ENCODE measurements around the gene TRIOBP.

Gene TRIOBP

DNA sequence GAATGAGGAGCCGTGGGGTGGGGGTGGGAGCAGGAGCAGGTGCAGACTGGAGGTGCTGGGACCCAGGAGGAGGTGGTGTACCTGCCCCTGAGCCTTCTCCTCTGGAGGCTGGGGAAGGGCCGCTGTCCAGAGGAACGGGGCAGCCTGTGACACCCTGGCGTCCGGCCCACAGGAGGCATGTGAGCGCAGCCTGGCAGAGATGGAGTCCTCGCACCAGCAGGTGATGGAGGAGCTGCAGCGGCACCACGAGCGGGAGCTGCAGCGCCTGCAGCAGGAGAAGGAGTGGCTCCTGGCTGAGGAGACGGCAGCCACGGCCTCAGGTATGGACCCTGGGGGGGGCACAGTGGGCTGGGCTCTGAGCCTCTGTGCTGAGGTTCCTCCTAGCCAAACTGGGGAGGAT is 68.7 kb downstream of the TRIOBP start:
- H3K4me3 Mint-ChIP-seq: no peak overlapping the region
- no peaks in the 10 kb centered on the region for H3K27me3 Mint-ChIP-seq (ENCODE audit: low read depth, poor library complexity)
- no peaks in the 10 kb centered on the region for H3K9me3 Mint-ChIP-seq
- TF ChIP-seq, protein P1, sequence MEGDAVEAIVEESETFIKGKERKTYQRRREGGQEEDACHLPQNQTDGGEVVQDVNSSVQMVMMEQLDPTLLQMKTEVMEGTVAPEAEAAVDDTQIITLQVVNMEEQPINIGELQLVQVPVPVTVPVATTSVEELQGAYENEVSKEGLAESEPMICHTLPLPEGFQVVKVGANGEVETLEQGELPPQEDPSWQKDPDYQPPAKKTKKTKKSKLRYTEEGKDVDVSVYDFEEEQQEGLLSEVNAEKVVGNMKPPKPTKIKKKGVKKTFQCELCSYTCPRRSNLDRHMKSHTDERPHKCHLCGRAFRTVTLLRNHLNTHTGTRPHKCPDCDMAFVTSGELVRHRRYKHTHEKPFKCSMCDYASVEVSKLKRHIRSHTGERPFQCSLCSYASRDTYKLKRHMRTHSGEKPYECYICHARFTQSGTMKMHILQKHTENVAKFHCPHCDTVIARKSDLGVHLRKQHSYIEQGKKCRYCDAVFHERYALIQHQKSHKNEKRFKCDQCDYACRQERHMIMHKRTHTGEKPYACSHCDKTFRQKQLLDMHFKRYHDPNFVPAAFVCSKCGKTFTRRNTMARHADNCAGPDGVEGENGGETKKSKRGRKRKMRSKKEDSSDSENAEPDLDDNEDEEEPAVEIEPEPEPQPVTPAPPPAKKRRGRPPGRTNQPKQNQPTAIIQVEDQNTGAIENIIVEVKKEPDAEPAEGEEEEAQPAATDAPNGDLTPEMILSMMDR (IDR thresholded peaks at IDR 0.05): no peak
- peaks cover 8% of the 10 kb centered on the region for H3K4me1 Mint-ChIP-seq
- DNase-seq: no peak
- H3K27ac Mint-ChIP-seq: no peak overlapping the region
- peaks cover 32% of the 10 kb centered on the region for H3K36me3 Mint-ChIP-seq (ENCODE audit: low read depth)

DNA sequence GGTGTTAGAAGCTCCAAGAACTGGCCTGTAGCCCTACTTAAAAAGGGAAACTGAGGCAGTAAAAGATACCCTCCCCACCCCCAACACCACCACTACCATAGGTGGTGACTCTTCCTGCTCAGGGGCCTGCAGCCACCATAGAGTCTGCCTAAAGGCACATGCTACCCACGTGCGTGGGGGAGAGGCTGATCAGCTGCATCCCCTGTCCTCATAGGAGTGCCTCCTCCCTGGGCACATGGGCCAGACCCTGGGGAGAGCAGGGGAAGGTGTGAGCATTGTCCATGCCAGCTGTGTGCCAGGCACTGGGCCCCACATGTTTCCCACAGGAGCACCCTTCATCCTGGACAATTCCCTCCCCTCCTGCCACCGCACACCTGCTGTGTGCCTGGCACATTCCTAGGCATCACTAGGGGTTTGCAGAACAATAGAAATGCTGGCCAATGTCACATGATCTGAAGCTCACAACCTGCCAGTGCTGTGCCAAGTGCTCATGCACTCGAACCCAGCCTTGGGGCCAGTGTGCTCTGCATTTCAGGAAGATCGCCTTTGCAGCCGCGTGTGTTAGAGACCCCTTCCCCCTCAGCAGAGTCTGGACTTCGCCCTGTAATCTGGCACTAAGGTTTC is 69.2 kb downstream of the TRIOBP start:
- Mint-ChIP-seq H3K4me3 (no peak overlapping the region), H3K27me3 (ENCODE audit: low read depth, poor library complexity) (no peaks in the 10 kb centered on the region), H3K27ac (no peak overlapping the region), H3K36me3 (ENCODE audit: low read depth) (peaks cover 33% of the 10 kb centered on the region), H3K9me3 (no peaks in the 10 kb centered on the region), H3K4me1 (peaks cover 5% of the 10 kb centered on the region)
- DNase-seq: no peak
- TF ChIP-seq, protein P1 (IDR thresholded peaks at IDR 0.05): no peak

DNA sequence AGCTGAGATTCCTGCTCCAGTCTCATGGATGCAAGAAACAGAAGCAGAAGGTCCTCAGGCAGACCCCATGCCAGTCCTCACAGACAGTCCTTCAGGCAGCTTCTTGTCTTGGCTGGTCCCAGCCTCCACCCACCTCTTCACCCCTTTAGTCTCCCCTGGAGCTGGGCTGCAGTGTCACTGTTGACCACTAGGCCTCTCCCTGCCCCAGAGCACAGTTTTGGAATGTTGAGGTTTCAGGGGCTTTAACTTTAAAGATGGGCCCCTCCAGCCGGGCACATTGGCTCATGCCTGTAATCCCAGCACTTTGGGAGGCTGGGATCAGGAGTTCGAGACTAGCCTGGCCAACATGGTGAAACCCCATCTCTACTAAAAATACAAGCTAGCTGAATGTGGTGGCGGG is 71.4 kb downstream of the TRIOBP start:
- no peaks in the 10 kb centered on the region for H3K4me1 Mint-ChIP-seq
- H3K4me3 Mint-ChIP-seq: no peak overlapping the region
- no peaks in the 10 kb centered on the region for H3K9me3 Mint-ChIP-seq
- H3K27me3 Mint-ChIP-seq (ENCODE audit: low read depth, poor library complexity): no peaks in the 10 kb centered on the region
- TF ChIP-seq, protein P1 (IDR thresholded peaks at IDR 0.05): peak; percentile 22
- no peak overlapping the region for H3K27ac Mint-ChIP-seq
- no peak for DNase-seq
- H3K36me3 Mint-ChIP-seq (ENCODE audit: low read depth): peaks cover 40% of the 10 kb centered on the region

DNA sequence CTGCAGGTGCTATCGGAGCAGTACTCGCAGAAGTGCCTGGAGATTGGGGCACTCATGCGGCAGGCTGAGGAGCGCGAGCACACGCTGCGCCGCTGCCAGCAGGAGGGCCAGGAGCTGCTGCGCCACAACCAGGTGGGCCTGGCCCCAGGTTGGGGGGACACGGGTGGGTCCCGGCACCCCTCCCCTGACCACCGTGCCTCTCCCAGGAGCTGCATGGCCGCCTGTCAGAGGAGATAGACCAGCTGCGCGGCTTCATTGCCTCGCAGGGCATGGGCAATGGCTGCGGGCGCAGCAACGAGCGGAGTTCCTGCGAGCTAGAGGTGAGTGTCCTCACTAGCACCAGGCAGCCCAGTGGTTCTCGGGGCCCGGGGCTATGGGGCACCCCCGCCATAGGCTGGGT is 72.2 kb downstream of the TRIOBP start:
- TF ChIP-seq, protein P1 (IDR thresholded peaks at IDR 0.05): no peak
- Mint-ChIP-seq H3K4me1 (no peaks in the 10 kb centered on the region), H3K36me3 (ENCODE audit: low read depth) (peaks cover 40% of the 10 kb centered on the region), H3K9me3 (no peaks in the 10 kb centered on the region), H3K27me3 (ENCODE audit: low read depth, poor library complexity) (no peaks in the 10 kb centered on the region), H3K27ac (no peak overlapping the region), H3K4me3 (no peak overlapping the region)
- no peak for DNase-seq

DNA sequence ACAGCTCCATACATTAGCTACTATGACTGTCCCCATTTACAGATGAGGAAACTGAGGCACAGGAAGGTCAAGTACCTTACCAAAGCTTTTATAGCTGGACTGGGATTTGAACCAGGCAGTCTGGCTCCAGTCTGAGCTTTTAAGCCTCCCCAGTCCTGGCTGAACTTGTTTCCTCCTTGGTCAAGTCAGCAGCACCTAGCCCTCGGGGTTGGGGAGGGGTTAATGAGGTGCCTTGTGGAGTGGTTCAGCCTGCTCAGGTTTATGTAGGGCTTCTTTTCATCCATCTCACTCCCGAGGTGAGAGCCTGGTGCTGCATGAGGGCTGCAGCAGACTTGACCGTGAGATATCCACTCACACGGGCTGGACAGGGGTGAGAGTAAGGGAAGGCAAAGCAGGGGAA is 74.2 kb downstream of the TRIOBP start:
- Mint-ChIP-seq H3K27me3 (ENCODE audit: low read depth, poor library complexity) (peaks cover 3% of the 10 kb centered on the region), H3K27ac (no peak overlapping the region), H3K4me3 (no peak overlapping the region), H3K4me1 (peaks cover 6% of the 10 kb centered on the region), H3K9me3 (no peaks in the 10 kb centered on the region), H3K36me3 (ENCODE audit: low read depth) (peaks cover 39% of the 10 kb centered on the region)
- TF ChIP-seq, protein P1 (IDR thresholded peaks at IDR 0.05): no peak
- no peak for DNase-seq

DNA sequence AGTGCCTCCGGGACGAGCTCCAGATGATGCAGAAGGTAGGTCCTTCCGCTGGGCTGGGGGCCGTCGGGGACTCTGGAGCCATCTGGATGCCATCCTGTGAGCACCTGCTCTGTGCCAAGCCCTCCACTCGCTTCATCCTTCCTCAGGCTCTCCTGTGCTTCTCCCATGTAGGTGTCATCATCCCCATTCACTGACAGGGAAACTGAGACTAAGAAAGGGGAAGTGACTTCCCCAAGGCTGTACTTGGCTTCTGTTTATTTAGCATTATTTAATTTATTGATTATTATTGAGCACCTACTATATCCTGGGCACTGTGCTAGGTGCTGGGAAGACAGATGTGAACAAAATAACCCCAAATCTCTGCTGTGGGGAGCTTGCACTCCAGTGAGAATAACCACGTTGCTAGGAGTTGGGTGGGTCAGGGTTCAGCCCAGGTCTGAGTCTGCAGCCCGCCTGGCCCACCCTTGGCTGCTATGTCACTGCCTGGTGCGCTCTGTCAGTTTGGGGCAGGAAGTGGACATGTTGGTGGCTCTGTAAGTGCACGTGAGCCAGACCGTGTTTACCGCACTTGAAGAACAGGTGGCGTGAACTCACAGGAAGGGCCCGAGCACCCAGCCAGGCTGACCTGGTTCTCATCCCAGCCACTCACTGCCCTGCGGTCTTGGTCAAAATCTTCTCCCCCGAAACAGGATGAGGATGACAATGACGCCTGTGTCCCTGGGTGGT is 75.0 kb downstream of the TRIOBP start:
- Mint-ChIP-seq H3K4me1 (peaks cover 12% of the 10 kb centered on the region), H3K36me3 (ENCODE audit: low read depth) (peaks cover 39% of the 10 kb centered on the region), H3K4me3 (no peak overlapping the region), H3K27me3 (ENCODE audit: low read depth, poor library complexity) (peaks cover 3% of the 10 kb centered on the region), H3K9me3 (no peaks in the 10 kb centered on the region), H3K27ac (no peak overlapping the region)
- TF ChIP-seq, protein P1 (IDR thresholded peaks at IDR 0.05): no peak
- no peak for DNase-seq

Measured in nephron progenitor cell (in vitro differentiated cells).